HepG2 (cell line): ENCODE results near the gene CCDC57. TPM values are rescaled to one million over a fixed set of nuclear protein-coding genes. Genes with fewer than 3 reads are reported as not detected.
A peak's percentile ranks its signal among the peaks of the same experiment; 100 is the strongest.

Source experiments
- DMAP1 ChIP-seq: IDR thresholded peaks from 2 replicates; pipeline ENCODE4 v1.6.1; 2016
- HIC2 ChIP-seq: sonication (generic); formaldehyde crosslinking; IDR thresholded peaks from 2 replicates; pipeline ENCODE4 v1.9.0; 2022; ENCODE audit warnings: low read depth, missing genetic modification reagents
- HMGXB4 ChIP-seq, 2 experiments: sonication (generic) in 1 of 2; formaldehyde crosslinking in 1 of 2; IDR thresholded peaks; 2 replicates each; pipeline versions ENCODE4 v1.4.0 to v1.6.1; 2018 to 2020; ENCODE audit warnings: missing genetic modification reagents in 2 of 2, borderline replicate concordance in 1 of 2, low read depth in 1 of 2, mild to moderate bottlenecking in 1 of 2, missing biosample characterization in 1 of 2
- JUNB ChIP-seq: sonication (generic); formaldehyde crosslinking; IDR thresholded peaks from 2 replicates; pipeline ENCODE4 v1.8.0; 2022; ENCODE audit warnings: missing genetic modification reagents, mild to moderate bottlenecking, borderline replicate concordance
- PAXIP1 ChIP-seq: sonication (generic); formaldehyde crosslinking; conservative IDR thresholded peaks from 2 replicates; pipeline ENCODE4 v1.4.0; 2020; ENCODE audit warnings: mild to moderate bottlenecking, missing genetic modification reagents, moderate library complexity
- RAD51 ChIP-seq: fragments of 450-650 bp; IDR thresholded peaks from 2 replicates; pipeline ENCODE4 v1.6.1; 2016; ENCODE audit warnings: borderline replicate concordance
- TEAD3 ChIP-seq: optimal IDR thresholded peaks from 2 replicates; pipeline ENCODE3; 2016; ENCODE audit warnings: borderline replicate concordance
- ZNF740 ChIP-seq: sonication (generic); formaldehyde crosslinking; IDR thresholded peaks from 2 replicates; pipeline ENCODE4 v1.4.0; 2020; ENCODE audit warnings: missing genetic modification reagents
- polyA plus RNA-seq, 8 experiments: library from polyadenylated mRNA; depleted of rRNA in 3 of 8; stranded (reverse) in 7 of 8; unstranded in 1 of 8; fragments of >200 nt; fragmentation: Illumina TruSeq in 4 of 8; extraction: Trizol in 4 of 8; gene quantifications; 2 replicates each; pipeline versions ENCODE4 v1.2.1 to v1.2.3, GENCODE V29; 2011 to 2016; ENCODE audit warnings: low read depth in 4 of 8, missing spikeins in 1 of 8, mixed read lengths in 1 of 8; ENCODE audit not compliant: insufficient read depth in 1 of 8
- total RNA-seq, 5 experiments: library from RNA; depleted of rRNA; stranded (reverse); fragments of >200 nt; fragmentation: Illumina TruSeq; extraction: Trizol; gene quantifications; 2 replicates each; pipeline ENCODE4 v1.2.3, GENCODE V29; 2016; ENCODE audit warnings: low read depth in 1 of 5
- TF ChIP-seq, protein P1 (sequence below): sonication (generic); formaldehyde crosslinking; IDR thresholded peaks from 2 replicates; pipeline ENCODE4 v1.5.0; 2020; ENCODE audit warnings: mild to moderate bottlenecking, missing genetic modification reagents
- TF ChIP-seq, protein P2 (sequence below): IDR thresholded peaks from 2 replicates; pipeline ENCODE4 v1.6.1; 2012; ENCODE audit warnings: low read depth, low read length, improper control_type of control experiment
- TF ChIP-seq, protein P3 (sequence below): sonication (generic); formaldehyde crosslinking; IDR thresholded peaks from 2 replicates; pipeline ENCODE4 v1.4.0; 2020; ENCODE audit warnings: mild to moderate bottlenecking, missing genetic modification reagents, borderline replicate concordance

Gene CCDC57
- total and polyA plus RNA-seq, 2 of the 13 experiments (the other 11 are each of a cell fraction or from before 2014, with no cell fraction given), result 59.3 to 59.9 TPM

DNA sequence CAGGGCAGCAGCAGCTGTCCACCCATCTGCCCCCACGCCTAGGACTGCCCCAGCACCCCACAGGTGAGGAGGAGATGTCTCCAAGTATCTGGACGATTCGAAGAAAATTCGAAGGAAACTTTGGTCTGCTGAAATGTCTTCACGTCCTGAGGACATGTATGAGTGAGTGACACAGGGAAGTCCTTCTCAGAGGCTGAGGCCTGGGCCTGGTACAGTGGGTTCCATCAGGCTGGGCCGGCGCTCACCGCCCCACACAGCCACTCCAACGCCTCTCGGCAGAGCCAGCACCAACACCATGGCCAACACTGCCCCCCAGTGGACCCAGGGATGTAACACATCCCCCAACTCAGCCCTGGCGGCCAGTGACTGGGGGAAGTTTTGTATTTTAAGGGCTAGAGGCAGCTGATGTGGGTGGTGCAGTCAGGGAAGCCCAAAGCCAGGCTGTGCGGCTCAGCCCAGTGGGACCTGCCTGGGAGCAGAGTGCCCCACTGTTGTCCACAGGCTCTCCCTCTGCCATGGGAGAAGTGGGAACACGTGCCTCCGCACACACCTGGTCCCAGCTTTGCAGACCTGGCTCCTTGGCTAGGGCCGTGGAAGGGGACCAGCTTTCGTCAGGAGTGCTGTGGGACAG, 58.8 kb downstream of the CCDC57 start (continued):
- TF ChIP-seq, protein P1, sequence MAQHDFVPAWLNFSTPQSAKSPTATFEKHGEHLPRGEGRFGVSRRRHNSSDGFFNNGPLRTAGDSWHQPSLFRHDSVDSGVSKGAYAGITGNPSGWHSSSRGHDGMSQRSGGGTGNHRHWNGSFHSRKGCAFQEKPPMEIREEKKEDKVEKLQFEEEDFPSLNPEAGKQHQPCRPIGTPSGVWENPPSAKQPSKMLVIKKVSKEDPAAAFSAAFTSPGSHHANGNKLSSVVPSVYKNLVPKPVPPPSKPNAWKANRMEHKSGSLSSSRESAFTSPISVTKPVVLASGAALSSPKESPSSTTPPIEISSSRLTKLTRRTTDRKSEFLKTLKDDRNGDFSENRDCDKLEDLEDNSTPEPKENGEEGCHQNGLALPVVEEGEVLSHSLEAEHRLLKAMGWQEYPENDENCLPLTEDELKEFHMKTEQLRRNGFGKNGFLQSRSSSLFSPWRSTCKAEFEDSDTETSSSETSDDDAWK, result no peak
- no peak for TF ChIP-seq DMAP1 (CRISPR knock-in tag)
- no peak for TF ChIP-seq HIC2
- TF ChIP-seq PAXIP1 (CRISPR knock-in tag), result 0 out of 2 replicates have a peak, but pooled peaks have one; percentile 36
- TF ChIP-seq, protein P2, sequence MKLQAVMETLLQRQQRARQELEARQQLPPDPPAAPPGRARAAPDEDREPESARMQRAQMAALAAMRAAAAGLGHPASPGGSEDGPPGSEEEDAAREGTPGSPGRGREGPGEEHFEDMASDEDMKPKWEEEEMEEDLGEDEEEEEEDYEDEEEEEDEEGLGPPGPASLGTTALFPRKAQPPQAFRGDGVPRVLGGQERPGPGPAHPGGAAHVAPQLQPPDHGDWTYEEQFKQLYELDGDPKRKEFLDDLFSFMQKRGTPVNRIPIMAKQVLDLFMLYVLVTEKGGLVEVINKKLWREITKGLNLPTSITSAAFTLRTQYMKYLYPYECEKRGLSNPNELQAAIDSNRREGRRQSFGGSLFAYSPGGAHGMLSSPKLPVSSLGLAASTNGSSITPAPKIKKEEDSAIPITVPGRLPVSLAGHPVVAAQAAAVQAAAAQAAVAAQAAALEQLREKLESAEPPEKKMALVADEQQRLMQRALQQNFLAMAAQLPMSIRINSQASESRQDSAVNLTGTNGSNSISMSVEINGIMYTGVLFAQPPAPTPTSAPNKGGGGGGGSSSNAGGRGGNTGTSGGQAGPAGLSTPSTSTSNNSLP, result no peak
- peak; percentile 46; the same call in 1 of the 2 replicates for TF ChIP-seq ZNF740 (CRISPR knock-in tag)
- no peak for TF ChIP-seq RAD51
- TF ChIP-seq, protein P3, sequence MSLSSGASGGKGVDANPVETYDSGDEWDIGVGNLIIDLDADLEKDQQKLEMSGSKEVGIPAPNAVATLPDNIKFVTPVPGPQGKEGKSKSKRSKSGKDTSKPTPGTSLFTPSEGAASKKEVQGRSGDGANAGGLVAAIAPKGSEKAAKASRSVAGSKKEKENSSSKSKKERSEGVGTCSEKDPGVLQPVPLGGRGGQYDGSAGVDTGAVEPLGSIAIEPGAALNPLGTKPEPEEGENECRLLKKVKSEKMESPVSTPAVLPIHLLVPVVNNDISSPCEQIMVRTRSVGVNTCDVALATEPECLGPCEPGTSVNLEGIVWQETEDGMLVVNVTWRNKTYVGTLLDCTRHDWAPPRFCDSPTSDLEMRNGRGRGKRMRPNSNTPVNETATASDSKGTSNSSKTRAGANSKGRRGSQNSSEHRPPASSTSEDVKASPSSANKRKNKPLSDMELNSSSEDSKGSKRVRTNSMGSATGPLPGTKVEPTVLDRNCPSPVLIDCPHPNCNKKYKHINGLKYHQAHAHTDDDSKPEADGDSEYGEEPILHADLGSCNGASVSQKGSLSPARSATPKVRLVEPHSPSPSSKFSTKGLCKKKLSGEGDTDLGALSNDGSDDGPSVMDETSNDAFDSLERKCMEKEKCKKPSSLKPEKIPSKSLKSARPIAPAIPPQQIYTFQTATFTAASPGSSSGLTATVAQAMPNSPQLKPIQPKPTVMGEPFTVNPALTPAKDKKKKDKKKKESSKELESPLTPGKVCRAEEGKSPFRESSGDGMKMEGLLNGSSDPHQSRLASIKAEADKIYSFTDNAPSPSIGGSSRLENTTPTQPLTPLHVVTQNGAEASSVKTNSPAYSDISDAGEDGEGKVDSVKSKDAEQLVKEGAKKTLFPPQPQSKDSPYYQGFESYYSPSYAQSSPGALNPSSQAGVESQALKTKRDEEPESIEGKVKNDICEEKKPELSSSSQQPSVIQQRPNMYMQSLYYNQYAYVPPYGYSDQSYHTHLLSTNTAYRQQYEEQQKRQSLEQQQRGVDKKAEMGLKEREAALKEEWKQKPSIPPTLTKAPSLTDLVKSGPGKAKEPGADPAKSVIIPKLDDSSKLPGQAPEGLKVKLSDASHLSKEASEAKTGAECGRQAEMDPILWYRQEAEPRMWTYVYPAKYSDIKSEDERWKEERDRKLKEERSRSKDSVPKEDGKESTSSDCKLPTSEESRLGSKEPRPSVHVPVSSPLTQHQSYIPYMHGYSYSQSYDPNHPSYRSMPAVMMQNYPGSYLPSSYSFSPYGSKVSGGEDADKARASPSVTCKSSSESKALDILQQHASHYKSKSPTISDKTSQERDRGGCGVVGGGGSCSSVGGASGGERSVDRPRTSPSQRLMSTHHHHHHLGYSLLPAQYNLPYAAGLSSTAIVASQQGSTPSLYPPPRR (CRISPR knock-in tag), result 0 out of 2 replicates have a peak, but pooled peaks have one; percentile 28
- TF ChIP-seq TEAD3 (CRISPR knock-in tag), result peak; percentile 10
- TF ChIP-seq JUNB (CRISPR knock-in tag), result no peak
- TF ChIP-seq HMGXB4 (CRISPR knock-in tag; IDR thresholded peaks at IDR 0.05; ENCODE audit: borderline replicate concordance in 1 of 2, low read depth in 1 of 2), result peak; percentile 80 to 86
